RKO (cell line): Measurements from ENCODE around the gene TTLL6.

Experiments
- DNase-seq: peaks from one replicate; pipeline ENCODE4 v3.0.0-alpha.2; 2016; ENCODE audit warnings: low spot score

The TTLL6 gene

DNA sequence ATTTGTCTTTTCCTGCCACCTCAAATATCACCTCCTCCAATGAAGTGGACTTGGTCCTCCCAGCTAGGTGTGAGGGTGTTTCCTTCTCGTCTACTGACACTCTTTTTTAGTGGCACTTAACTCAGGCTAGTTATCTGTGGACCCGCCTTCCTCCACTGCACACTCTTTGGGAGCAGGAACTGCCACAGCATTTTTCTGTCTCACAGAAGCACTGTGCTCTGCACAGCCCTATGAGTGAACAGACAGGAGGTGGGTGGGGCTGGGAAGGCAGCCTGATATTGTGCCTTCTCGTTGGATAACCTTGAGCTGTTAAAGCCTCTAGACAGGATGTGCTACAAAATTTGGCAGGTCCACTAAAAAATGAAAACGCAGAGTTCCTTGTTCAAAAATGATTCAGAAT is 56.6 kb downstream of the TTLL6 start:
- no peak for DNase-seq

DNA sequence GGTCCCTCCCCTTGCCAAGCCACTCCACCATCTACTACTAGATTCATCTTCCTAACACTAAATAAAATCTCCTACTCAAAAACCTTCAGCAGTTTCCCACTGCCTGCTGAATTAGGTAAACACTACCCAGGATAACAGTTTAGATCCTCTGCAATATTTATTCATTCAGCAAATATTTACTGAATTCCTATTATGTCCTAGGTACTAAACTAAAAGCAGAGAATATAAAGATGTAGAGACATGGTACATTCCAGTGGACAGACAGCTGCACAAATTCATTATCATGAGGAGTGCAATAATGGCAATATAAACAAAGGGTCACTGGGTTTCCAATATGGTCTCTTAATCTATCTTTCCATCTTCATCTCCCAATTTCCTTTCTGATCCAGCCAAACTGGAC is 57.7 kb downstream of the TTLL6 start:
- DNase-seq: no peak

DNA sequence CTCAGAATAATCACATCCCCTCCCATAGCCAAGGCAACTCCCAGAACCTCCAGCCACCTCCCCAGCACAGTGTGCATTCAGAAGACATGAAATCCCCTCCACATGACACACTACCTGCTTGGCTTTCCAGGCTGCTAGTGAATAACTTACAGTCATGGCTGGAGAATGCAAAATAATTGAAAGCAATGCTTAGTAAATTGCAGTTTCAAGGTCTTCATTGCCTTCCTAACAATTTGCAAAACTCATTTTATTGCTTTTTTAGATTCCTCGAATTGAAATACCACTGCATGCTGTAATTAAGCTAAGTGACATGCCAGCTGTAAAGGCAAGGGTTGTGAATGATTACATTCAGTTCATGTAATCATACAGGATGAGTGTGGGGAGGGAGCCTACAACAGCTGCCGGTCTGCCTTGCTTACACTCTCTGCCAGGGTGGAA is 59.5 kb downstream of the TTLL6 start:
- DNase-seq: no peak

DNA sequence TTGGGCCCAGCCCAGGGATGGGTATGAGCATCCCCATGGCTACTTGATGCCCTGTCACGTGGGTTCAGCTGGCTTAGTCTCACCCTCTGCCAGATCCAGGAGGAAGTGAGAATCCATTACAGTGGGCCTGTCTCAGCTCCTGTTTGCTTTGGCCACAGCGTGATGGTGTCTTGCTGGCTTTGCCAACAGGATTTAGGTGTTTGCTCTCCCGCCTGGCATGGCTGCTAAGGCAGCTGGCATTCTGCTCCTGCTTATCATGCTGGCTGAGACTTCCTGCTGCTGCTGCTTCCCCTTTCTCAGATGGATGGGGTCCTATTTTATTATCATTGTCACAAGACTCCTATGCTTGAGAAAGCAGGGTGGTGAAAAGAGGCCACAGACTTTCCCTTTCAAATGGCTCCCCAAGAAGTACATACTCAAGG is 60.2 kb downstream of the TTLL6 start:
- DNase-seq: no peak

DNA sequence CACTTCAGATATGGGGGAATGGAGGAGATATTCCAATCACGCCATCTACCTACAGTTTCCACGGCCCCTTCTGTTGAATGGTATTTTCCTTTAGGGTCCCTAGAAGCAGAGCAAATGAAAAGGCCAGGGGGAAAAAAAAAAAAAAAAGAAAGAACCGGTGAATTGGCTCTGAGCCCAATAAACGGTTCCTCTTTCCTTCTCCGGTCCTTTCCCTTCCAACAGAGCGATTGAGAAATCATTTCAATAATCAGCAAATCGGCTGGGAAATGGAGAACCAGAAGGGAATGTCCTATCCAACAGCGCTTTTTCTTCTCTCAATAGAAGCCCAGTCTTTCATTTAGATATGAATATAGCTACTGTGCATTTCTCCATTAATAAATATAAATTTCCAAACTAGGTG is 61.7 kb downstream of the TTLL6 start:
- no peak for DNase-seq

DNA sequence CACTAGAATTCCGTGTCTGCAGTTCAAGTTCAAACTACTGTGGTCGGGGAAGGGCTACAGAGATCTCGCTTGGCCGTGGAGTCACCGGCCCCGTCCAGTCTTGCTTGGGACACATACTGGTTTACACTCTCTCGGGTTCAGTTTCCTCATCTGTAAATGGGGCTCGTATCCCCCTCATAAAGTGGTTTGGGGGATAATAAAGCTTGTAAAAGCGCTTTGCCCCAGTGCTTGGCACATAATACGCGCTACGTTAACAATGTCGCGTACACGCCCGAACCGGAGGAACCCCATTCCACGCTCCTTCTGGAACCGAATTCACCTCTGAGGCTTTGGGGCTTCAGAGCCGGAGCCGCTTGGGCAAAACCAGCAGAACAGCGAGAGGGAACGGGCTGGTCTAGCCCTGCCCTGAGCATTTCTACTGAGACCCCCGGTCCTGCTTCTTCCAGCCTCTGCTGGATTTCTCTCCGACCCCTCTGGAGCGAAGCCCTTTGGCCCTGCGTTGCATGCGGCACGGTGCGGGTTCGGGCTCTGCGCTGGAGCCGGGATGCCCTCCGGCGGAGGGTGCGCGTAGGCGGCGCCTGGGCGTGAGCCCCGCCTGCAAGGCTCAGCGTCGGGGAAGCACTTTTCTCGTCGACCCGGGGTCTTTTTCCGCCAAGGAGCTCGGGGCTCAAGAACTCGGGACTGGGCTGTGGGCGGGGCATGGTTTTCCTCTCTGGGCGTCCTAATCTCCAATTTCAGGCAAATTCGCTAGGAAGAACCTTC is 62.3 kb downstream of the TTLL6 start:
- no peak for DNase-seq

DNA sequence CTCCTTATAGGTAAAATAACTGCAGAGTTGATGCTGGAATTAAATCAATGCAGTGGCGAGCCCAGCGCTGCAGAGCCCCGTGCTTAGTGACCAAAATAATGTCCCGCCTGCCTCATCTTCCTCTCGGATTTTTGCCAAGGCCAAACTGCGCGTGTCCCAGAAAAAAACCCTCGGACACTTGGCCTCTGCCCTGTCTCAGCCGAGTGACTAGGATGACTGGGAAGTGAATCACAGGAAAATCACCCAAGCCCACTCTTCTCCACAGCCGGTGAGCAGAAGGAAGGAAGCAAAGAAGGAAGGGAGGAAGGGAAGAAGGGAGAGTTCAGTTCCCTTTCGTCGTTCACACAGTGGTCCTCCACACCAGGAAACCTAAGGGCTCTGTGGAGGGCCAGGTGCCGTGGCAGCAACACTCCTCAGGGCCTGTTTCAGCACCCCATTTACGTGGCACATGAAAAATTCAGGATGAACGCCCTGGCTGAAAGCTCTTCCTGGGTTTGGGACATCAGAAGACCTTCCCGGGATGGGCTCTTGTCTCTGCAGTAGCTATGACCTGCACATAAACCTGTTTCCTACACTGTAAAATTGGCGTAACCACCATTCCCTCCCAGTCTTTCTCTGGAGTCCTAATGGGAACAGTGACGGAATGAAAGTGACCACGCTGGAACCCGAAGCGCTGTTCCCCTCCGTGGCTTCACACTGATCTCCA is 63.1 kb downstream of the TTLL6 start:
- no peak for DNase-seq

DNA sequence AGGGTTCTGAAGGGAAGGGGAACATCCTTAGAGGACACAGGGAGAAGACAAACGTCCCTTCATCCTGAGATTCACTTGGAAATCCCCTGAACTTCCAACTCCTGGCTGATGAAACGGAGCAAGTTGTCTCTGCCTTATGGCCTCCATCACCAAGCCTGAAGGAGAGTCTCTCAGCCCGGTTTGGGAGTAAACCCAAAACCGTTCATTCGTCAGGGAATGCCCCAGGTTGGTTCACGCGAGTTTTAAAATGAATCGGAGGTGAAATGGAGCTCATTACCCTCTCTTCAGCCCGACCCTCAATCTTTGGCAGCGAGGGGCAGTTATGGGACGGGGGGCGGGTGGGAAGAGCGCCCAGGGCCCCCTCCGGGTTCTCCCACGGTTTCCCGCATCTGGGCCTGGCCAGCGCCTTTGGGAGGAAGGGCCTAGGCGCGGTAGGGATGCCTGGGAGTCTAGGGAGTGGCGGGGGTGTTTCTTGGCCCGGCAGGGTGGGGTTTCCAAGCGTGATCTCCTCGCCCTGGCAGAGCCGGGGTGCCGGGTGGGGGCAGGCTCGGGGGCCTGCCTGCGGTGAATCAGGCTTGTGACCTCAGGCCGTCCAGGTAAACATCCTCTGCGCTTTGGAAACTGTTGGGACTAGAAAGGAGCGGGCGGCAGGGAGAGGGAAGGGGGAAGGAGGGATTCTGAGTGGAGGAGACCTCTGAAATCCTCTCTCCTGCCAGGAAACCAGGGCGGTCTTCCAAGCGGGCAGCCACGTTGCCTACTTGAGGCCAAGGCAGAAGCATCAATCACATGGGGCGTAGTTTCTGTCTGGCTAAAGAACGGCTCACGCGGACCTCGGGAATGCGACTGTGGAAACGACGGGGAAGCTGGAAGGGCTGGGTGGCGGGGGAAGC is 64.4 kb downstream of the TTLL6 start:
- DNase-seq: no peak

DNA sequence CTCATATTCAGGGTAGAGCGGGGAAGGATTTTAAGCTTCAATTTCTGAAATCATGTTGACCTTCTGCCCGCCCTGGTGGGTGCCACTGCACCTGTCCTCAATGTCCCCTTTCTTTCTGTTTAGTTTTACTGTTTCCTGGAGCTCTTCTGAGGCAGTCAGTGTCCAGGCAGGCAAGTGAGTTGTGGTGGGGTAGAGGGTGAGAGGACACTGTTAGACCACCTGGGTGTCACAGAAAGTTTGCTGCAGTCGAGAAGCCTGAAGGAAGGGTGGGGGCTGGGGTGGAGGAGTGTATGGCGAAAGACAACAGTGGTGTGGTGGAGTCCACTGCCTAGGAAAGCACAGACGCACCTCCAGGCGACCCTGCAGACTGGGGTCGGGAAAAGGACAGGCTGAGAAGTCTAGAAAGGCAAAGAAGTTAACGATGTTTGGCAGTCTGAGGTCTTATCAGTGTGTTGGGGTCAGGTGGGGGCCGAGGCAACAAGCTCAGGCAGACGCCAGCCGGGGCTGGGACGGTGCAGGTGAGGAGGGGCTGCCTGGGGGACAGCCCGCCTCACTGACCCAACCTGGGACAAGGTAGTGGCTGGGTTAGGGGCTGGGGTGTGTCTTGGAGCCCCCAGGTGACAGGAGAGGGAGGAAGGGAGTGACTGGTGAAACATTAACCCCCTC is 65.2 kb downstream of the TTLL6 start:
- DNase-seq: no peak

DNA sequence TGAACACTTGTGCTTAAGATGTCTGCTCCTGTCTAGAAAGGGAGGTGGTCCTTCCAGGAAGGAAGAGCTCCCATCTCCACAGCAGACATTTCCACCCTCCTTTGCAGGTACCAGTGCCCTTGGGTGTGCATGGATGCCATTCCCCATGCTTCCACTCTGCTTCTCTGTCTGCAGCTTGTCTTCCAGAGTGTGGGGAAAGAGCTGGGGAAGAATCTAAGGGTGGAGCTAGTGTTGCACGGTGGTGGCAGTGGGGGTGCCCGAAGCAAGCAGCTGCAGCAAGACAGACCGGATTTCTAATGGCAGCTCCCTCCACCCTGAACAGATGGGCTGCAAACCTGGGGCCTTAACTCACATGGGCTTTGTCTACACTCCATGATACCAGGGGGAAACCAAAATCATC is 65.9 kb downstream of the TTLL6 start:
- DNase-seq: no peak

DNA sequence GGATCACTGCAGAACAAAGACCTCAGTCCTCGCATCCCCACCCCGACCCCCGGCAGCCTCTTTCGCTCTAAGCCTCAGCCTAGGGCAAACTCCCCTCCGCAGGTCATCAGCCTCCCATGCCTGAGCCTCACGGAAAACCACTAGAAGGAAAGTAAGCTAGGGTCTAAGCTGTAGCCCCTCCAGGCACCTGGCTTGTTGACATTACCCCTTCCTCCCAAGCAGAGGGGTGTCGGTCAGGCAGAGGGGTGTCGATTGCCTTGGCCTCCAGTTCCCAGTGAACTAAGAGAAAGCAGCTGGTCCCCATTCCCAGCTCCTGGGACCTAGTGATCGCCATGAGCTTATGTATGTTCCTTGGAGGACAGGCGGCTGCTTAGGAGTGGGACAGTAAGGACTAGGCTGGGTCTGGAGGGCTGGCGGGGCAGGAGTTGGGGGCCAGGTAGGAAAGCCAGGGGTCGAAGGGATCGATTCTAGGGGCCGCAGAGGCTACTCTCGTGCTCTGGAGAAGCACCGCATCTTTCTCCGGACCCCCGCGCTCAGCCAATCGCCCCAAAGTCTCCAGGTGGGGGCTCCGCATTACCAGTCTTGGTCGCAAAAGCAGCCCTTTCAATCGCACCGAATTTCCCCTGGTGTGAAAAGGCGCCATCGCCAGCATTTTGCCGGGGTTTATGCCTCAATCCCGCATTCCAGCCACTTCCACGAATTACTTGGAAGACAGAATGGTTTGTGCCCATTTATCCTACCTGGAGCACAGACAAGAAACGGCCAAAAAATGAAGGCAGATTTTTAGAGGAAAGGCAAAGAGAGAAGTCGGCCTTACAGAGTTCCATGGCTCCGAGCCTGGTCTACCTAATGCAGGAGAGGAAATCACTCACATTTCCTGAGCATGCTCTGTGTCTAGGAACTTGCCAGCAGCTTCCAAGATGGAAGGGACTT is 67.1 kb downstream of the TTLL6 start:
- no peak for DNase-seq

DNA sequence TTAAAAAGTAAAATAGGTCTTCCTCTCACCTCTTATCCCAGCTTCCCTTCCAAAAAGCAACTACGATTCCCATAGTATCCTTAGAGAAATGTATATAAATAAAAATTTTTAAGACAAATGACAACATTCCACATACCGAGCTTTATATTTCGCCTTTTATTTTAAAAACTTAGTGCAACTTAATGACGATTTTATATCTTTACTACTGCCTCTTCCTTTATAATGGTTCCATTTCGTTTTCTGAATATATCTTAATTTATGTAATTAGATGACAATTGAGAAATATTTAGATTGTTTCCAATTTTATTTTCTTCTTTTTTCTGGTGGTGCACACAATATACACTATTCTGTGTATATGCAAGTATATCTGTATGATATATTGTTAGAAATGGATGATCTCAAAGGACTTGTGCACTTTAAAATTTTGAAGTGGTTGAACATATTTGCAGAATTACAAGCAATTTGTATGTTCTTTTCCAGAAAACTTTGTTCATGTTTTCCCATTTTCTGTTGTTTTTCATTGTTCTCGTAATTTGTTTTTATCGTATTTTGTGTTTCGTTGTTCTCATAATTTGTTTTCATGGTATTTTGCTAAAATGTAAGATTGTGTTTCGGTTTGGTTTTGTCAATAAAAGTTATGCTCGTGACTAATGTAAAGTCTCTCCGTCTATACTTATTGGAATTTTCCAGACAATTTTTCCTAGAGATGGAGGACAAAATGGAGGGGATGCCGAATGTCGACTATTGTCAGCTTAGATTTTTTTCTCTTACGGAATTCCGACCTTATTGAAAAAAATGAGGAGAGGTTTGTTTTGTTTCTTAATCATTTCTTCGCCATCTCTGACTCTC is 68.1 kb downstream of the TTLL6 start:
- no peak for DNase-seq

DNA sequence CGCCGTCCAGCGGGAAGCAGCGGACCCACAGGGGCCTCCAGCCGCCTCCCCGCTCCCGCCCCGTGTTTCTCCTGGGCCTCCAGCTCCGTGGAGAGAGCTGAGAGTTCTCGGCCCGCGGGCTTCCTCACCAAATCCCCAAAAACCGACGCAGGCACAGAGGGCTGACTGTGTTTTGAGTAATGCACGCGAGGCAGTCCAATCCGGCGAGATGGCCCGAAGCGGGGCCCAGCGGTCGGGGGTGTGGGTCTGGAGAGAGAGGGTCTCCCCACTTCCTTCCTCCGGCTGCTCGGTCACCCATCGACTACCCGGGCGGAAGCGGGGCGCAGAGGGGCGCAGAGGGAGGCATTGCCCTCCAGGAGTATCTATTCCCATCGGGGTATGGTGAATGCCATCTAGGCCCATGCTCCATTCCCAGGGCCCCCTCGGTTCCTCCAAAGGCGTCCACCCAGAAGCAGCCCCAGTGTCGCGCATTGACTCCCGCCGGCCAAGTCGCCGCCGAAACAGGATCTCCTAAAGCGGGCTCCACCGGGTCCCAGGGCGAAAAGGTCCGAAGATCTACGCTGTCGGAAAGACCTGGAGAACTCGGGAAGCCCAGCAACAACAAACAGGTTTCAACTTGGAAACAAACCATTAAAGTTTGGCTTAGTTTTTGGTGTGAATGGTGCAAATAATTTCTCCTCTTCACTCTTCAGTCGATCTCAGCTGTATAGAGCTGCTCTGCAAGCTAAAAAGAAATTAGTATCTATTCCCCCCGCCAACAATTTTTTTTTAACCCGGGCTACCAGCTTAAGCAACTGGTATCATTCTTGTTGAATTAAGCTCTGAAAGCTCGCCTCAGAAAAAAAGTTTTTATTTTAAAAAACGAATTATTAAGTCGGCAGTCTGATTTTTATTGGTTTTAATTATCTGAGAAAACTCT is 69.3 kb downstream of the TTLL6 start:
- no peak for DNase-seq

DNA sequence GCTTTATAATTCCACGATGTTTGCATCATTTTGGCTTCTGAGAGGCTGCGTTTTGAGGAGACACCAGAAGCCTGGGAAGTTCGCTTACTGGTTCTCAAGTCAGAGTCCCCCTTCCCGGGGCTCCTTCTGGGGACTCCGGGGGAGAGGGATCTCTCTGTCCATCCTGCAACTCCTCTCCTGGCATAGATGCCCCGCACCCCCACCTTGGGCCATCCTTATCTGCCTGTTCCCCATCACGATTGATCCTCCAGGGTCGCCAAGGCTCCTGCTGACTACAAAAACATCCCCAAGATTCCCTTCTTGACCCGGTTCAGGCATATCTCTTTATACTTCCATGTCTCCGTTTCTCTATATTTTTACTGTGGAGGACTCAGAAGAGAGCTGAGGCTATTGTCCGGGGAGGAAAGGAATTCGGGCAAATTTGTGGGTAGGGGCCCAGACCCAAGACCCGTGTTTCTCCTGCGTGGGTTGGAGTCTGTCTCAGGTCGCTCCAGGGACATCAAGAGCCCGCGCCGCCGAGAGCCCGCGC is 70.0 kb downstream of the TTLL6 start:
- DNase-seq: no peak

DNA sequence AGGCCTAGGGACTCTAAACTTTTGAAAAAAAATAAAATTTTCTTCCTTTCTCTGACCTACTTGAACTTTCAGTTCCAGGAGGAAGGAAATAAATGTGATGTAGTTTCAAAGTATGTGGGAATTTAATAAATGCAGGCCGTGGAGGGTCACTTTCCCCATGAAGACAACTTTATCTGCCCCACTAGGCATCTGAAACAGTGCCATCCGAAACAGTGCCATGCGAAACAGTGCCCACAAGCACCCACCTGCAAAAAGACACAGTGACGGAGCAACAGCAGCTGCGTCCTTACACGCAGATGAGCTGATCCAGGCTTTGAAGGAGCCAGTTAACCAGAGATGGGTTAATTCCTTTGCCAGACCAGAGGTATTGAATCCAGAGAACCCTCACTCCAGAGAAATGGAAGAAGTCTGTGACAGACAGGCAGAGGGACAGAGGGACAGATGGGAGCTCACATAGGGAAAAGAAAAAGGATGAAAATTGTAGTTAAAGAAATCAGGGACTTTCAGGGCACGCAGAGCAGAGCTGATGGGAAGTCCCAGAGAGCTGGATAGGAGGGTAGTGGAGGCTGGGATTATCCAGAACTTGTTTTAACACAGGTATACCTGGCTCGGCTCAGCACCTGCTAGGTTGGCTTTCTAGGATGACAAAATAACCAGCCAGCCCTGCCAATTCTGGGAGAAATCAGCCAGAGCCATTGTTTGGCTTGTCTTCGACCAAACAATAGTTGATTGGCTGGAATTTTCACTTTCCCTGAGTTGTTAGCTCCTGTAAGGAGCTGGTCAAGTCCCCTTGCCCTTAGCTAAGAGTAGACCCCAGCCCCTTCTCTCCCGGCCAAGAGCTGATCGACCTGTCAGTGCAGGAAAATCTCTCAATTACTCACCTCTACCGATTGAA is 71.4 kb downstream of the TTLL6 start:
- DNase-seq: no peak

DNA sequence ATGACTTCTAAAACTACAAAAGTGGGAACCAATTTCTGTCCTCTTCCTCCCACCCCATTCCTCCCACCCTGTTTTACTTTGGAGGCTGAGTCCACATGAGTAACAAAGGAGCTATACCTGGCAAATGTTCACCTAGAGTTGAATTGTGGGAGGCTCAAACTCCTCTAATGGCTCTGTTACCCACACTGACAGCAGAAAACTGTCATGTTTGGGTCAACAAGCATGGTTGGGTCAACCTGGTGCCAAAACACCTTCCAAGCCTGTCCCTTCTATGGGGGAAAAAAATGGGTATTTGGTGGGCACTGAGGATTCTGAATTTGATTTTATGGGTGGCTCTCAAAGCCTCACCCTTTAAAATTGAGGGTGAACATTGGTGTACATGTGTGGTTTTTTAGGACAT is 76.5 kb downstream of the TTLL6 start:
- no peak for DNase-seq

DNA sequence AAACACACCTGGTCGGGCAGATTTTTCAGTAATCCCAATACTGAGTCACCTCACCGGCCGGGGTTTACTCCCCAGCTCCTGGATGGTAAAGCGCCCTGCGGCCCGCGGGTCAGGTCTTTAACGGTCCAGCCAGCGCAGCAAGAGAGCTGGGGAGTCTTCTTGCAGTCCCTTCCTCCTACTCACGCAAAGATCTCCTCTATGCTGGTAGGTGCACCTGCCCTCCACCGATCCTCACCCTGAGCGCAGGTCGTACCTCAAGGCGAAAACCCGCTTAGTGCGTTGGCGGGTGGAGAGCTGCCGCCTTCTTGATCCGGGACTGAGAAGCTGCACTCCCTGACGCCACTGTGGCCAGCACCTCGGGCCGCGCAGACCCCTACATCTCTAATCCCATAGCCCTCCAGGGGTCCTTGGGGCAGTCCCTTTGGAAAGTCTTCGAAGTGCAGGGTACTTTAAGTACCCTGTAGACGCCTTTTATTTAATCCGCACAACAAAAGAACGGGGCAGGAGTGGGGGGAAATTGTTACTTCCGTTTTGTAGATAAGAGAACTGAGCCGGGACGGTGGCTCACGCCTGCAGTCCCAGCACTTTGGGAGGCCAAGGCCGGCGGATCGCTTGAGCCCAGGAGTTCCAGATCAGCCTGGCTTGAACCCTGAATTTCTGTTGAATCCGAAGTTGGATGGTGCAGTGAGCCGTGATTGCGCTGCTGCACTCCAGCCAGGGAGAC is 78.1 kb downstream of the TTLL6 start:
- no peak for DNase-seq
